HEK293 (cell line): ENCODE data around the gene A4GALT.
"Not testable (repeated sequence)": the region's sequence is repeated elsewhere in the genome, so short reads cannot be mapped to it uniquely, and the experiment has no call there.

Experiments
- CTCF ChIA-PET: fragments of 350-600 bp; formaldehyde crosslinking; extraction: SDS; loops from one replicate; lab custom pipeline; 2021; ENCODE audit warnings: antibody characterized with exemption; lab: Yijun Ruan, JAX
- POLR2A ChIA-PET: fragments of 300-600 bp; formaldehyde crosslinking; extraction: SDS; loops from one replicate; lab custom pipeline; 2020; ENCODE audit warnings: antibody characterized with exemption, inconsistent platforms; lab: Yijun Ruan, JAX
- H3K27ac ChIP-seq: fragments of 200-500 bp; sonication (Bioruptor generic); 2 replicates; pipeline ENCODE4 v1.5.1; 2014; ENCODE audit warnings: low read depth, low read length, control low read depth, inconsistent platforms; ENCODE audit errors: extremely low read depth
- H3K36me3 ChIP-seq, 2 experiments: fragments of 200-500 bp in 1 of 2; sonication (Bioruptor generic) in 1 of 2; 1 replicate in 1 of 2; 2 replicates in 1 of 2; pipeline ENCODE4 v1.5.1; 2014 to 2017; ENCODE audit warnings: inconsistent platforms in 2 of 2, low read length in 2 of 2; ENCODE audit not compliant: control insufficient read depth in 2 of 2, insufficient read depth in 1 of 2
- H3K4me1 ChIP-seq: fragments of 200-500 bp; sonication (Bioruptor generic); 2 replicates; pipeline ENCODE4 v1.5.1; 2014; ENCODE audit warnings: mild to moderate bottlenecking, low read length, inconsistent platforms; ENCODE audit not compliant: control insufficient read depth, insufficient read depth
- H3K4me3 ChIP-seq: 2 replicates; pipeline ENCODE4 v1.5.1; 2011; ENCODE audit warnings: low read depth, mild to moderate bottlenecking, control low read depth, low read length, moderate library complexity
- H3K9me3 ChIP-seq: fragments of 200-500 bp; sonication (Bioruptor generic); 2 replicates; pipeline ENCODE4 v1.5.1; 2014; ENCODE audit warnings: low read depth, low read length, inconsistent platforms; ENCODE audit not compliant: control insufficient read depth, insufficient read depth
- AEBP2 ChIP-seq: fragments of 450-650 bp; formaldehyde crosslinking; IDR thresholded peaks from 2 replicates; pipeline ENCODE4 v1.5.1; 2016; ENCODE audit warnings: missing biosample characterization, missing genetic modification characterization, borderline replicate concordance
- ELK4 ChIP-seq: IDR thresholded peaks from 2 replicates; pipeline ENCODE4 v1.6.1; 2011; ENCODE audit warnings: mild to moderate bottlenecking, low read depth, low read length, borderline replicate concordance
- FEZF1 ChIP-seq: fragments of 450-650 bp; formaldehyde crosslinking; IDR thresholded peaks from 2 replicates; pipeline ENCODE4 v1.5.1; 2016; ENCODE audit warnings: missing biosample characterization, missing genetic modification characterization
- GFI1B ChIP-seq: fragments of 450-650 bp; formaldehyde crosslinking; IDR thresholded peaks from 2 replicates; pipeline ENCODE4 v1.5.1; 2016; ENCODE audit warnings: missing biosample characterization, missing genetic modification characterization
- KLF1 ChIP-seq: fragments of 450-650 bp; formaldehyde crosslinking; IDR thresholded peaks from 2 replicates; pipeline ENCODE4 v1.5.1; 2016; ENCODE audit warnings: missing biosample characterization, missing genetic modification characterization
- KLF7 ChIP-seq: fragments of 450-650 bp; formaldehyde crosslinking; IDR thresholded peaks from 2 replicates; pipeline ENCODE4 v1.5.1; 2016; ENCODE audit warnings: missing biosample characterization, missing genetic modification characterization, borderline replicate concordance
- MZF1 ChIP-seq: fragments of 450-650 bp; formaldehyde crosslinking; IDR thresholded peaks from 2 replicates; pipeline ENCODE4 v1.5.1; 2017; ENCODE audit warnings: missing biosample characterization, missing genetic modification characterization, borderline replicate concordance
- SCRT2 ChIP-seq: fragments of 450-650 bp; formaldehyde crosslinking; IDR thresholded peaks from 2 replicates; pipeline ENCODE4 v1.5.1; 2016; ENCODE audit warnings: missing biosample characterization, missing genetic modification characterization
- SP2 ChIP-seq: fragments of 450-650 bp; formaldehyde crosslinking; IDR thresholded peaks from 2 replicates; pipeline ENCODE4 v1.5.1; 2016; ENCODE audit warnings: missing biosample characterization, missing genetic modification characterization
- ZBTB26 ChIP-seq: fragments of 450-650 bp; formaldehyde crosslinking; optimal IDR thresholded peaks from 2 replicates; pipeline ENCODE3; 2016; ENCODE audit warnings: missing biosample characterization, mild to moderate bottlenecking, missing genetic modification characterization
- ZNF132 ChIP-seq: fragments of 450-650 bp; formaldehyde crosslinking; IDR thresholded peaks from 2 replicates; pipeline ENCODE4 v1.5.1; 2017; ENCODE audit warnings: missing biosample characterization, missing genetic modification characterization, borderline replicate concordance
- ZNF248 ChIP-seq: fragments of 450-650 bp; formaldehyde crosslinking; IDR thresholded peaks from 2 replicates; pipeline ENCODE4 v1.5.1; 2017; ENCODE audit warnings: missing biosample characterization, missing genetic modification characterization
- ZNF391 ChIP-seq: fragments of 450-650 bp; formaldehyde crosslinking; IDR thresholded peaks from 2 replicates; pipeline ENCODE4 v1.5.1; 2016; ENCODE audit warnings: low read depth, missing biosample characterization, missing genetic modification characterization, borderline replicate concordance
- ZNF558 ChIP-seq: fragments of 450-650 bp; formaldehyde crosslinking; IDR thresholded peaks from 2 replicates; pipeline ENCODE4 v1.5.1; 2016; ENCODE audit warnings: missing biosample characterization, missing genetic modification characterization
- ZNF571 ChIP-seq: fragments of 450-650 bp; formaldehyde crosslinking; IDR thresholded peaks from 2 replicates; pipeline ENCODE4 v1.5.0; 2017; ENCODE audit warnings: missing biosample characterization, missing genetic modification characterization
- ZNF580 ChIP-seq: fragments of 450-650 bp; formaldehyde crosslinking; IDR thresholded peaks from 2 replicates; pipeline ENCODE4 v1.5.1; 2016; ENCODE audit warnings: missing biosample characterization, missing genetic modification characterization
- ZNF777 ChIP-seq: fragments of 450-650 bp; formaldehyde crosslinking; IDR thresholded peaks from 2 replicates; pipeline ENCODE4 v1.5.1; 2017; ENCODE audit warnings: missing biosample characterization, missing genetic modification characterization, borderline replicate concordance
- ZSCAN30 ChIP-seq: fragments of 450-650 bp; IDR thresholded peaks from 2 replicates; pipeline ENCODE4 v1.5.1; 2018; ENCODE audit warnings: missing biosample characterization, mild to moderate bottlenecking, missing genetic modification characterization, moderate library complexity
- TF ChIP-seq, protein P1 (sequence below): fragments of 450-650 bp; formaldehyde crosslinking; IDR thresholded peaks from 2 replicates; pipeline ENCODE4 v1.5.1; 2016; ENCODE audit warnings: missing biosample characterization, missing genetic modification characterization
- TF ChIP-seq, protein P2 (sequence below): fragments of 450-650 bp; IDR thresholded peaks from 2 replicates; pipeline ENCODE4 v1.5.1; 2018; ENCODE audit warnings: missing biosample characterization, mild to moderate bottlenecking, missing genetic modification characterization

The A4GALT gene

GRCh38 chr22:42678894-42679293, 41.8 kb downstream of the A4GALT start:
- H3K9me3 ChIP-seq: no peaks in the 10 kb centered on the region
- H3K36me3 ChIP-seq: no peaks in the 10 kb centered on the region
- CTCF ChIA-PET: no interaction called here
- TF ChIP-seq AEBP2 (tag by site-specific recombination) (no peak), ZNF558 (tag by site-specific recombination) (peak; percentile 89), GFI1B (tag by site-specific recombination) (no peak)
- TF ChIP-seq, protein P1, sequence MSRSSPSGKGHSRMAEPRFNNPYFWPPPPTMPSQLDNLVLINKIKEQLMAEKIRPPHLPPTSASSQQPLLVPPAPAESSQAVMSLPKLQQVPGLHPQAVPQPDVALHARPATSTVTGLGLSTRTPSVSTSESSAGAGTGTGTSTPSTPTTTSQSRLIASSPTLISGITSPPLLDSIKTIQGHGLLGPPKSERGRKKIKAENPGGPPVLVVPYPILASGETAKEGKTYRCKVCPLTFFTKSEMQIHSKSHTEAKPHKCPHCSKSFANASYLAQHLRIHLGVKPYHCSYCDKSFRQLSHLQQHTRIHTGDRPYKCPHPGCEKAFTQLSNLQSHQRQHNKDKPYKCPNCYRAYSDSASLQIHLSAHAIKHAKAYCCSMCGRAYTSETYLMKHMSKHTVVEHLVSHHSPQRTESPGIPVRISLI (tag by site-specific recombination): no peak
- POLR2A ChIA-PET: interaction anchor here (0.6 kb wide), 1 partner anchor 53 kb away, joined by 3 read pairs; no protein-coding TSS in a partner anchor
- no peak overlapping the region for H3K4me3 ChIP-seq
- 0 out of 2 replicates have a peak, but pooled peaks cover 3% of the 10 kb centered on the region for H3K4me1 ChIP-seq
- H3K27ac ChIP-seq: no peak overlapping the region

GRCh38 chr22:42677936-42678335, 42.7 kb downstream of the A4GALT start:
- H3K4me1 ChIP-seq, POLR2A ChIA-PET, H3K4me3 ChIP-seq, H3K9me3 ChIP-seq, H3K36me3 ChIP-seq, CTCF ChIA-PET, H3K27ac ChIP-seq: not testable (repeated sequence)
- peak; percentile 48; the same call in 1 of the 2 replicates for TF ChIP-seq SCRT2 (tag by site-specific recombination)

GRCh38 chr22:42676059-42676607, 44.5 kb downstream of the A4GALT start:
- POLR2A ChIA-PET: no interaction called here
- CTCF ChIA-PET: interaction anchor here (0.7 to 1.0 kb wide), 2 partner anchors 15 to 359 kb away, joined by 3 read pairs; no protein-coding TSS in a partner anchor
- Histone ChIP-seq H3K27ac (no peak overlapping the region), H3K4me1 (0 out of 2 replicates have a peak, but pooled peaks cover 5% of the 10 kb centered on the region), H3K9me3 (no peaks in the 10 kb centered on the region), H3K4me3 (no peak overlapping the region), H3K36me3 (no peaks in the 10 kb centered on the region)
- TF ChIP-seq MZF1 (tag by site-specific recombination): 0 out of 2 replicates have a peak, but pooled peaks have one; percentile 43
- no peak for TF ChIP-seq ZNF777 (tag by site-specific recombination)
- TF ChIP-seq, protein P2, sequence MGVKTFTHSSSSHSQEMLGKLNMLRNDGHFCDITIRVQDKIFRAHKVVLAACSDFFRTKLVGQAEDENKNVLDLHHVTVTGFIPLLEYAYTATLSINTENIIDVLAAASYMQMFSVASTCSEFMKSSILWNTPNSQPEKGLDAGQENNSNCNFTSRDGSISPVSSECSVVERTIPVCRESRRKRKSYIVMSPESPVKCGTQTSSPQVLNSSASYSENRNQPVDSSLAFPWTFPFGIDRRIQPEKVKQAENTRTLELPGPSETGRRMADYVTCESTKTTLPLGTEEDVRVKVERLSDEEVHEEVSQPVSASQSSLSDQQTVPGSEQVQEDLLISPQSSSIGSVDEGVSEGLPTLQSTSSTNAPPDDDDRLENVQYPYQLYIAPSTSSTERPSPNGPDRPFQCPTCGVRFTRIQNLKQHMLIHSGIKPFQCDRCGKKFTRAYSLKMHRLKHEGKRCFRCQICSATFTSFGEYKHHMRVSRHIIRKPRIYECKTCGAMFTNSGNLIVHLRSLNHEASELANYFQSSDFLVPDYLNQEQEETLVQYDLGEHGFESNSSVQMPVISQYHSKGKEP (tag by site-specific recombination): no peak
- TF ChIP-seq ZNF580: no peak

- CTCF ChIA-PET: interaction anchor here (0.7 to 1.1 kb wide), 2 partner anchors 13 to 331 kb away, joined by 3 read pairs; no protein-coding TSS in a partner anchor
- 0 out of 2 replicates have a peak, but pooled peaks cover 7% of the 10 kb centered on the region for H3K4me1 ChIP-seq
- no peak for TF ChIP-seq KLF1 (tag by site-specific recombination)
- TF ChIP-seq ZNF132: no peak
- TF ChIP-seq SP2: no peak
- TF ChIP-seq ZNF391 (tag by site-specific recombination): no peak
- no peak for TF ChIP-seq ZNF248 (tag by site-specific recombination)
- no peak for TF ChIP-seq ZNF571 (tag by site-specific recombination)
- no peak for TF ChIP-seq FEZF1 (tag by site-specific recombination)
- TF ChIP-seq ZSCAN30 (tag by site-specific recombination): no peak
- TF ChIP-seq ELK4: no peak
- no peak for TF ChIP-seq ZBTB26
- no peak for TF ChIP-seq KLF7 (tag by site-specific recombination)
These were observed 46.7 kb downstream of the A4GALT start for GRCh38 chr22:42673898-42674401.

More at GRCh38 chr22:42673898-42674401, 46.7 kb downstream of the A4GALT start:
- Histone ChIP-seq H3K36me3 (no peaks in the 10 kb centered on the region), H3K9me3 (no peaks in the 10 kb centered on the region), H3K4me3 (no peak overlapping the region), H3K27ac (no peak overlapping the region)
- POLR2A ChIA-PET: no interaction called here
